ENCODE measurements around the gene MED12L. TPM values are rescaled to one million over a fixed set of nuclear protein-coding genes. Genes with fewer than 3 reads are reported as not detected.

MED12L gene
- total and polyA plus RNA-seq, 9 donors: 0.15 to 2.4 (median 0.75) TPM

GRCh38 chr3:151285940-151286339, 200.5 kb downstream of the MED12L start:
- no peak for DNase-seq
- TF ChIP-seq POLR2A (IDR thresholded peaks at IDR 0.05) (no peak), EP300 (IDR thresholded peaks at IDR 0.05) (no peak)
- TF ChIP-seq, protein P1, sequence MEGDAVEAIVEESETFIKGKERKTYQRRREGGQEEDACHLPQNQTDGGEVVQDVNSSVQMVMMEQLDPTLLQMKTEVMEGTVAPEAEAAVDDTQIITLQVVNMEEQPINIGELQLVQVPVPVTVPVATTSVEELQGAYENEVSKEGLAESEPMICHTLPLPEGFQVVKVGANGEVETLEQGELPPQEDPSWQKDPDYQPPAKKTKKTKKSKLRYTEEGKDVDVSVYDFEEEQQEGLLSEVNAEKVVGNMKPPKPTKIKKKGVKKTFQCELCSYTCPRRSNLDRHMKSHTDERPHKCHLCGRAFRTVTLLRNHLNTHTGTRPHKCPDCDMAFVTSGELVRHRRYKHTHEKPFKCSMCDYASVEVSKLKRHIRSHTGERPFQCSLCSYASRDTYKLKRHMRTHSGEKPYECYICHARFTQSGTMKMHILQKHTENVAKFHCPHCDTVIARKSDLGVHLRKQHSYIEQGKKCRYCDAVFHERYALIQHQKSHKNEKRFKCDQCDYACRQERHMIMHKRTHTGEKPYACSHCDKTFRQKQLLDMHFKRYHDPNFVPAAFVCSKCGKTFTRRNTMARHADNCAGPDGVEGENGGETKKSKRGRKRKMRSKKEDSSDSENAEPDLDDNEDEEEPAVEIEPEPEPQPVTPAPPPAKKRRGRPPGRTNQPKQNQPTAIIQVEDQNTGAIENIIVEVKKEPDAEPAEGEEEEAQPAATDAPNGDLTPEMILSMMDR (IDR thresholded peaks at IDR 0.05): no peak
- no peak overlapping the region for H3K27ac ChIP-seq
- H3K27me3 ChIP-seq: no peaks in the 10 kb centered on the region
- 82 to 100% (median 92%) methylated on average over 1 of the region's 1 CpG for WGBS, 3 donors
- intact Hi-C loops (cut with DNase I): loop anchor here in 1 of 4 donors (10.0 kb wide), 1 partner anchor 61 kb away; no protein-coding TSS in a partner anchor
- H3K4me1 ChIP-seq (ENCODE audit: insufficient read depth): no peaks in the 10 kb centered on the region
- H3K4me3 ChIP-seq: no peak overlapping the region
- no peaks in the 10 kb centered on the region for H3K36me3 ChIP-seq
- no peaks in the 10 kb centered on the region for H3K9me3 ChIP-seq

DNA sequence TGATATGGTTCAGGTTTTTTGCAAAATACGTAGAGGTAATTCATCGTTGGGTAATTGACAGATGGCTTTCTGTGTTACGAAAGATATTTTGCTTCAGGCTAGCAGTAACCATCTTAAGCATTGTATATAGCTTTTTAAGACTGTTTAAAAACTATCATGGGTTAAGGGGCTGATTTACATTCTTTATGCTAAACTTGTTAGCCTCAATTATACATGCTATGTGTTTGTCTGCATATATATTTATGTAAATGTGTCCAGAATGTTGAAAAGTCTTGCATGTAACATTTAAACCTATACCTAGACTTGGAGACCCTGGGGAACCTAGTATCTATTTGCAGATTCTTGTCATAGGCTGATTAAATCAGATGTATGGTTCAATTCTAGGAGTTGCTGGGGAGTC, 204.0 kb downstream of the MED12L start:
- WGBS, 3 donors: 46 to 93% (median 65%) methylated on average over 3 of the region's 3 CpGs
- intact Hi-C loops (cut with DNase I): loop anchor here in 1 of 4 donors (10.0 kb wide), 1 partner anchor 65 kb away; no protein-coding TSS in a partner anchor
- no peaks in the 10 kb centered on the region for H3K4me1 ChIP-seq (ENCODE audit: insufficient read depth)
- no peak for DNase-seq
- no peaks in the 10 kb centered on the region for H3K27me3 ChIP-seq
- TF ChIP-seq POLR2A (IDR thresholded peaks at IDR 0.05) (no peak), EP300 (IDR thresholded peaks at IDR 0.05) (no peak)
- TF ChIP-seq, protein P1 (IDR thresholded peaks at IDR 0.05): no peak
- H3K36me3 ChIP-seq: no peaks in the 10 kb centered on the region
- H3K4me3 ChIP-seq: no peak overlapping the region
- no peaks in the 10 kb centered on the region for H3K9me3 ChIP-seq
- no peak overlapping the region for H3K27ac ChIP-seq

GRCh38 chr3:151290673-151291072, 205.2 kb downstream of the MED12L start:
- Histone ChIP-seq H3K4me1 (ENCODE audit: insufficient read depth) (no peaks in the 10 kb centered on the region), H3K36me3 (no peaks in the 10 kb centered on the region), H3K27me3 (no peaks in the 10 kb centered on the region), H3K9me3 (no peaks in the 10 kb centered on the region), H3K4me3 (no peak overlapping the region), H3K27ac (no peak overlapping the region)
- DNase-seq: no peak
- TF ChIP-seq, protein P1 (IDR thresholded peaks at IDR 0.05): peak in 2 of 3 donors; percentile 40 to 41
- no peak for TF ChIP-seq POLR2A (IDR thresholded peaks at IDR 0.05)
- TF ChIP-seq EP300 (IDR thresholded peaks at IDR 0.05): no peak
- intact Hi-C loops (cut with DNase I): no loop called here
- 20 to 36% (median 32%) methylated on average over 3 of the region's 3 CpGs for WGBS, 3 donors

GRCh38 chr3:151293127-151293526, 207.7 kb downstream of the MED12L start:
- Histone ChIP-seq H3K4me3 (no peak overlapping the region), H3K9me3 (no peaks in the 10 kb centered on the region), H3K27me3 (no peaks in the 10 kb centered on the region), H3K4me1 (ENCODE audit: insufficient read depth) (no peaks in the 10 kb centered on the region), H3K36me3 (no peaks in the 10 kb centered on the region), H3K27ac (no peak overlapping the region)
- intact Hi-C loops (cut with DNase I): no loop called here
- TF ChIP-seq POLR2A (IDR thresholded peaks at IDR 0.05) (no peak), EP300 (IDR thresholded peaks at IDR 0.05) (no peak)
- TF ChIP-seq, protein P1 (IDR thresholded peaks at IDR 0.05): no peak
- WGBS, 3 donors: 71 to 79% (median 77%) methylated on average over 6 of the region's 6 CpGs
- no peak for DNase-seq

All from ovary (tissue), 9 donors.